Stimulated activated CD8-positive, alpha-beta memory T cell treated with anti-CD3 and anti-CD28 coated beads, Interleukin-12 subunit alpha, Interleukin-12 subunit beta, amount 100 ng/mL, for 4 hours (primary cell): ENCODE measurements around the gene RBBP9.
"Not testable (repeated sequence)": the region's sequence is repeated elsewhere in the genome, so short reads cannot be mapped to it uniquely, and the experiment has no call there.

Experiments used
- DNase-seq: peaks from one replicate; pipeline ENCODE4 v3.0.0-alpha.2; 2020; ENCODE audit warnings: low read depth

Gene RBBP9

GRCh38 chr20:18504479-18505060 is 7.5 kb upstream of the RBBP9 start:
- DNase-seq = no peak

- DNase-seq = not testable (repeated sequence)
Measured at GRCh38 chr20:18501672-18502071, 4.6 kb upstream of the RBBP9 start.

GRCh38 chr20:18497603-18498002 is 578 bp upstream of the RBBP9 start:
- DNase-seq = no peak

GRCh38 chr20:18496042-18496441 is 983 bp downstream of the RBBP9 start:
- no peak for DNase-seq

GRCh38 chr20:18488301-18488700 is 8.7 kb downstream of the RBBP9 start:
- no peak for DNase-seq

- DNase-seq = no peak
Measured at GRCh38 chr20:18481596-18481995, 15.4 kb downstream of the RBBP9 start.

- DNase-seq = no peak
Measured at GRCh38 chr20:18477821-18478220, 19.2 kb downstream of the RBBP9 start.

- no peak for DNase-seq
Measured at GRCh38 chr20:18477218-18477617, 19.8 kb downstream of the RBBP9 start.

- peak; percentile 86 for DNase-seq
Measured at GRCh38 chr20:18466894-18467730, 29.9 kb downstream of the RBBP9 start, which contains the start of the genes DZANK1 and POLR3F. Gene DZANK1, minus strand, starts transcription at chr20:18467030. Its CDS starts 1,672 bp downstream, at chr20:18465358. Gene POLR3F, plus strand, starts transcription at chr20:18467390. Its CDS starts 117 bp downstream, at chr20:18467507.

GRCh38 chr20:18466574-18466893 is 30.5 kb downstream of the RBBP9 start:
- no peak for DNase-seq

GRCh38 chr20:18465536-18466200 is 31.4 kb downstream of the RBBP9 start:
- no peak for DNase-seq

GRCh38 chr20:18456600-18456999 is 40.4 kb downstream of the RBBP9 start:
- no peak for DNase-seq

GRCh38 chr20:18443886-18444285 is 53.1 kb downstream of the RBBP9 start:
- DNase-seq = no peak

GRCh38 chr20:18440403-18440802 is 56.6 kb downstream of the RBBP9 start:
- DNase-seq = no peak

- DNase-seq = no peak
Measured at GRCh38 chr20:18436847-18437246, 60.2 kb downstream of the RBBP9 start.
